ENCODE measurements around the gene UROS.

DNA sequence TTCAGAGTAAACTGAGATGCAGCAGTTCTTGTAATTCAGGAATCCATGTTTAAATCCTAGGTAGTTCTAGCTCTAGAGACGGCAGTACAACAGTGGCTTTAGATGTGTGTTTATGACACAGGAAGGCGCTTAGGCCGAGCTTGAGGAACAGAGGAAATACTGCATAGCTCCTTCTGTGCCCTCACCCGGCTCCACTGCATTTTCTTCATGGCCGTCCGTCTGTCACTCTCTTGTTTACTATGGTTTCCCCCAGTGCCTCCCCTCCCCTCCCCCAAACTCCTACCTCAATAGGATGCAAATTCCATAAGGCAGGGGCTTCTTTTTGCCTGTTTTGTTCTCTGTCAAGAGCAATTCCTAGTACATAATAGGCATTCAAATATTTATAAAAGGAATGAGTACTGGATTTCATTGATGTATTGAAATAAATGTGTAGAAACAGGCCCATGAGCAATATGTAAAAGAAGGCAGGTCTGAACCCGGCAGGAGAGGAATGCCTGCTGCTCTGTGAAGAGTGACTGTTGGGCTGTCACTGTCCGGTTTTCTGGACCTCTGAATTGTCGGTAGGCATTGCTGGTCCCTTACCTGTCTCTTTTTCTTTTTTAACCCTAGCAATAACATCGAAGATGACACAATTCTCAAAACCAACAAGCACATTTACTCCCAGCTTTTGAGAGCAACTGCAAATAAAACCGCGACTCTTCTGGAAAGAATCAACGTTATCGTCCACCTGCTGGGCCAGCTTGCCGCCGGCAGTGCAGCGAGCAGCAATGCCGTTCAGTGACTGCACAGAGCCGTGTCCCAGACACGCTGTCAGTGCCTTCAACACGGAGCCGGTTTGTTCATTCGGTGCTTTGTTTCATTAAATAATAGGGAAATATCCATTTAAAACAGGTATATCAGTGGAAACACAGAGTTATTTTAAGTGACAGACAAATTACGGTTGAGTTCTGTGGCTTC is 60.1 kb downstream of the UROS start:
- no peak for TF ChIP-seq RAD21 (IDR thresholded peaks at IDR 0.05; ENCODE audit: low read length)
- TF ChIP-seq, protein P1, sequence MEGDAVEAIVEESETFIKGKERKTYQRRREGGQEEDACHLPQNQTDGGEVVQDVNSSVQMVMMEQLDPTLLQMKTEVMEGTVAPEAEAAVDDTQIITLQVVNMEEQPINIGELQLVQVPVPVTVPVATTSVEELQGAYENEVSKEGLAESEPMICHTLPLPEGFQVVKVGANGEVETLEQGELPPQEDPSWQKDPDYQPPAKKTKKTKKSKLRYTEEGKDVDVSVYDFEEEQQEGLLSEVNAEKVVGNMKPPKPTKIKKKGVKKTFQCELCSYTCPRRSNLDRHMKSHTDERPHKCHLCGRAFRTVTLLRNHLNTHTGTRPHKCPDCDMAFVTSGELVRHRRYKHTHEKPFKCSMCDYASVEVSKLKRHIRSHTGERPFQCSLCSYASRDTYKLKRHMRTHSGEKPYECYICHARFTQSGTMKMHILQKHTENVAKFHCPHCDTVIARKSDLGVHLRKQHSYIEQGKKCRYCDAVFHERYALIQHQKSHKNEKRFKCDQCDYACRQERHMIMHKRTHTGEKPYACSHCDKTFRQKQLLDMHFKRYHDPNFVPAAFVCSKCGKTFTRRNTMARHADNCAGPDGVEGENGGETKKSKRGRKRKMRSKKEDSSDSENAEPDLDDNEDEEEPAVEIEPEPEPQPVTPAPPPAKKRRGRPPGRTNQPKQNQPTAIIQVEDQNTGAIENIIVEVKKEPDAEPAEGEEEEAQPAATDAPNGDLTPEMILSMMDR (conservative IDR thresholded peaks at IDR 0.05; ENCODE audit: low read depth, low read length), result no peak
- no peak for TF ChIP-seq POLR2A (IDR thresholded peaks at IDR 0.05; ENCODE audit: low read depth, low read length)
- no peak for TF ChIP-seq CHD1 (IDR thresholded peaks at IDR 0.05; ENCODE audit: low read depth, low read length)

All from IMR-90 (cell line).